WTC11 (cell line): ENCODE measurements around the gene ATF7. TPM values are rescaled to one million over a fixed set of nuclear protein-coding genes. Genes with fewer than 3 reads are reported as not detected.

Experiments
- ATAC-seq: fragments of 200-7000 bp; cut with Tn5 transposase; 2 replicates; pipeline ENCODE4 v1.10.0; 2021; ENCODE audit warnings: mild to moderate bottlenecking, moderate library complexity
- CTCF ChIA-PET: fragments of 300-600 bp; sonication (Branson Sonifier 250); formaldehyde crosslinking; loops from one replicate; lab custom pipeline; 2021; ENCODE audit warnings: antibody characterized with exemption; lab: Charles Lee
- POLR2A ChIA-PET: fragments of 350-600 bp; sonication (Branson Sonifier 250); formaldehyde crosslinking; loops from one replicate; lab custom pipeline; 2021; ENCODE audit warnings: antibody characterized with exemption; lab: Charles Lee
- DNase-seq: peaks from one replicate; pipeline ENCODE4 v3.0.0; 2021; ENCODE audit warnings: low spot score
- H3K27ac Mint-ChIP-seq: 2 replicates; pipeline ENCODE4 v1.8.0; 2021; ENCODE audit warnings: mixed read lengths
- H3K27me3 Mint-ChIP-seq: 2 replicates; pipeline ENCODE4 v1.8.0; 2021; ENCODE audit warnings: low read depth, mild to moderate bottlenecking, moderate library complexity, mixed read lengths
- H3K36me3 Mint-ChIP-seq: 2 replicates; pipeline ENCODE4 v1.8.0; 2021; ENCODE audit warnings: mixed read lengths
- H3K4me1 Mint-ChIP-seq: 2 replicates; pipeline ENCODE4 v1.8.0; 2022; ENCODE audit warnings: mixed read lengths
- H3K4me3 Mint-ChIP-seq: 2 replicates; pipeline ENCODE4 v1.8.0; 2021; ENCODE audit warnings: mild to moderate bottlenecking, moderate library complexity, mixed read lengths
- H3K9me3 Mint-ChIP-seq: 2 replicates; pipeline ENCODE4 v1.8.0; 2021; ENCODE audit warnings: mixed read lengths
- CREB1 ChIP-seq: sonication (generic); formaldehyde crosslinking; IDR thresholded peaks from 2 replicates; pipeline ENCODE4 v1.8.0; 2023; ENCODE audit warnings: mild to moderate bottlenecking, missing genetic modification reagents
- CREM ChIP-seq: sonication (generic); formaldehyde crosslinking; IDR thresholded peaks from 2 replicates; pipeline ENCODE4 v1.8.1; 2022; ENCODE audit warnings: mild to moderate bottlenecking, missing genetic modification reagents, moderate library complexity
- ESRRA ChIP-seq: sonication (generic); formaldehyde crosslinking; IDR thresholded peaks from 2 replicates; pipeline ENCODE4 v1.8.1; 2022; ENCODE audit warnings: mild to moderate bottlenecking, missing genetic modification reagents, borderline replicate concordance
- FOXP1 ChIP-seq: sonication (generic); formaldehyde crosslinking; IDR thresholded peaks from 2 replicates; pipeline ENCODE4 v1.8.0; 2022; ENCODE audit warnings: missing genetic modification reagents, mild to moderate bottlenecking, moderate library complexity, borderline replicate concordance
- JUN ChIP-seq: sonication (generic); formaldehyde crosslinking; IDR thresholded peaks from 2 replicates; pipeline ENCODE4 v1.8.0; 2023; ENCODE audit warnings: mild to moderate bottlenecking, missing genetic modification reagents
- NFATC4 ChIP-seq: fragments of 250-450 bp; sonication (Bioruptor Pico); IDR thresholded peaks from 2 replicates; pipeline ENCODE4 v1.9.0; 2021; ENCODE audit warnings: mild to moderate bottlenecking
- PRRX2 ChIP-seq: fragments of 250-450 bp; sonication (Bioruptor Pico); IDR thresholded peaks from 2 replicates; pipeline ENCODE4 v1.8.0; 2021; ENCODE audit warnings: mild to moderate bottlenecking
- RORB ChIP-seq: fragments of 250-450 bp; sonication (Bioruptor Pico); IDR thresholded peaks from 2 replicates; pipeline ENCODE4 v1.9.0; 2021; ENCODE audit warnings: mild to moderate bottlenecking
- SMAD3 ChIP-seq: sonication (generic); formaldehyde crosslinking; IDR thresholded peaks from 2 replicates; pipeline ENCODE4 v1.8.0; 2022; ENCODE audit warnings: missing genetic modification reagents, mild to moderate bottlenecking, borderline replicate concordance
- SOX15 ChIP-seq: fragments of 250-450 bp; sonication (Bioruptor Pico); IDR thresholded peaks from 2 replicates; pipeline ENCODE4 v1.9.0; 2021; ENCODE audit warnings: mild to moderate bottlenecking
- TEAD4 ChIP-seq: sonication (generic); formaldehyde crosslinking; IDR thresholded peaks from 2 replicates; pipeline ENCODE4 v1.8.0; 2022; ENCODE audit warnings: mild to moderate bottlenecking, missing genetic modification reagents
- ZNF138 ChIP-seq: sonication (generic); formaldehyde crosslinking; conservative IDR thresholded peaks from 2 replicates; pipeline ENCODE4 v1.8.1; 2022; ENCODE audit warnings: mild to moderate bottlenecking, moderate library complexity, missing genetic modification reagents
- ZNF671 ChIP-seq: fragments of 250-450 bp; sonication (Bioruptor Pico); IDR thresholded peaks from 2 replicates; pipeline ENCODE4 v1.8.0; 2021; ENCODE audit warnings: mild to moderate bottlenecking
- total RNA-seq: library from RNA; stranded (reverse); gene quantifications from 3 replicates; pipeline ENCODE4 v1.2.3, GENCODE V29; 2021
- TF ChIP-seq, protein P1 (sequence below): sonication (generic); formaldehyde crosslinking; IDR thresholded peaks from 2 replicates; pipeline ENCODE4 v1.8.0; 2023; ENCODE audit warnings: missing genetic modification reagents
- TF ChIP-seq, protein P2 (sequence below): fragments of 250-450 bp; sonication (Bioruptor Pico); IDR thresholded peaks from 2 replicates; pipeline ENCODE4 v1.9.0; 2021; ENCODE audit warnings: mild to moderate bottlenecking
- TF ChIP-seq, protein P3 (sequence below): sonication (generic); formaldehyde crosslinking; IDR thresholded peaks from 2 replicates; pipeline ENCODE4 v1.8.0; 2022; ENCODE audit warnings: mild to moderate bottlenecking, missing genetic modification reagents
- TF ChIP-seq, protein P4 (sequence below): sonication (generic); formaldehyde crosslinking; IDR thresholded peaks from 2 replicates; pipeline ENCODE4 v1.8.1; 2023; ENCODE audit warnings: mild to moderate bottlenecking, missing genetic modification reagents, moderate library complexity
- TF ChIP-seq, protein P5 (sequence below): sonication (generic); formaldehyde crosslinking; IDR thresholded peaks from 2 replicates; pipeline ENCODE4 v1.8.1; 2022; ENCODE audit warnings: low read depth, missing genetic modification reagents, borderline replicate concordance
- TF ChIP-seq, protein P6 (sequence below): sonication (generic); formaldehyde crosslinking; IDR thresholded peaks from 2 replicates; pipeline ENCODE4 v1.8.0; 2022; ENCODE audit warnings: mild to moderate bottlenecking, missing genetic modification reagents

The ATF7 gene
- total RNA-seq, 1 experiment from 2014 or later = 16.3 TPM

DNA sequence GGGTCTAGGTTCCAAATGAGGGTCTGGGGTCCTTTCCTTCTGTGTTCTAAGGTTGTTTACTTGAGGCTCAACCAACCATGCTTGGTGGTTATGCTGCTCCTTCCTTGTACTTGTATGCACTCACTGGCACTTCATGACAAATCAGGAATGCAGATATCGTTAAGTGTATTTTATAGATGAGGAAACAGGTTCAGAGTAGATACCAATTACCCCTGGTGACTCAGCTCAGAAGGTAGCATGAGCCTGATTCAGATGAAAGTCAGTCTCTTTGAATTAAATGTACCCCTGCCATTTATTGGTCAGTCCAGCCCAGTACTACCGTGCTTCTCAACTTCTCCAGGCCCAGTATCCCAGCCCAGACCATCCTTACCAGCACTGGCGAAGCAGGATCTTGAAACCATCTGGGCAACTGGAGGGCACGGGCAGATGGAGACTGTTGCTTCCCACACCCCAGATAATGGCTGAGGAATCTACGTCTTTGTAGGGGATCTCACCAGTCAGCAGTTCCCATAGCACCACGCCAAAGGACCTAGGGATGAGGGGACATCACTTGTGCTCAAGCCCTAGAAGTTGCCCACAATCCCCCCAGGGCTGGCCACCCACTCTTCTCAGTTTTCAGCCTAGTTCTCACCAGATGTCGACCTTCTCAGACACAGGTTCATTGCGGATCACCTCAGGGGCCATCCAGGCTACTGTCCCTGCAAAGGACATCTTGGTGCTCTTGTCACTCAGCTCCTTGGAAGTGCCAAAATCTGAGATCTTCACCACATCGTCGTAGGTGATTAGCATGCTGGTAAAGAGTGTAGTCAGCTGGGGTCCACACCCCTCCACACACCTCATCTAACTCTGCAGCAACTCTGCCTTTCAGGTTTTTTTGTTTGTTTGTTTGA is 141.3 kb downstream of the ATF7 start:
- H3K4me1 Mint-ChIP-seq = peaks cover 9% of the 10 kb centered on the region
- H3K27me3 Mint-ChIP-seq = no peaks in the 10 kb centered on the region
- H3K4me3 Mint-ChIP-seq = no peak overlapping the region
- no peaks in the 10 kb centered on the region for H3K9me3 Mint-ChIP-seq
- DNase-seq (no peak), ATAC-seq (no peak)
- H3K36me3 Mint-ChIP-seq = peaks cover 36% of the 10 kb centered on the region
- POLR2A ChIA-PET = interaction anchor here (1.0 kb wide), 1 partner anchor 23 kb away, joined by 3 read pairs; no protein-coding TSS in a partner anchor
- CTCF ChIA-PET = no interaction called here
- TF ChIP-seq FOXP1 (CRISPR knock-in tag) (no peak), PRRX2 (CRISPR knock-in tag) (no peak), CREB1 (CRISPR knock-in tag) (no peak), ESRRA (CRISPR knock-in tag) (no peak), SOX15 (CRISPR knock-in tag) (no peak)
- TF ChIP-seq, protein P1, sequence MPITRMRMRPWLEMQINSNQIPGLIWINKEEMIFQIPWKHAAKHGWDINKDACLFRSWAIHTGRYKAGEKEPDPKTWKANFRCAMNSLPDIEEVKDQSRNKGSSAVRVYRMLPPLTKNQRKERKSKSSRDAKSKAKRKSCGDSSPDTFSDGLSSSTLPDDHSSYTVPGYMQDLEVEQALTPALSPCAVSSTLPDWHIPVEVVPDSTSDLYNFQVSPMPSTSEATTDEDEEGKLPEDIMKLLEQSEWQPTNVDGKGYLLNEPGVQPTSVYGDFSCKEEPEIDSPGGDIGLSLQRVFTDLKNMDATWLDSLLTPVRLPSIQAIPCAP (CRISPR knock-in tag) = no peak
- TF ChIP-seq, protein P2, sequence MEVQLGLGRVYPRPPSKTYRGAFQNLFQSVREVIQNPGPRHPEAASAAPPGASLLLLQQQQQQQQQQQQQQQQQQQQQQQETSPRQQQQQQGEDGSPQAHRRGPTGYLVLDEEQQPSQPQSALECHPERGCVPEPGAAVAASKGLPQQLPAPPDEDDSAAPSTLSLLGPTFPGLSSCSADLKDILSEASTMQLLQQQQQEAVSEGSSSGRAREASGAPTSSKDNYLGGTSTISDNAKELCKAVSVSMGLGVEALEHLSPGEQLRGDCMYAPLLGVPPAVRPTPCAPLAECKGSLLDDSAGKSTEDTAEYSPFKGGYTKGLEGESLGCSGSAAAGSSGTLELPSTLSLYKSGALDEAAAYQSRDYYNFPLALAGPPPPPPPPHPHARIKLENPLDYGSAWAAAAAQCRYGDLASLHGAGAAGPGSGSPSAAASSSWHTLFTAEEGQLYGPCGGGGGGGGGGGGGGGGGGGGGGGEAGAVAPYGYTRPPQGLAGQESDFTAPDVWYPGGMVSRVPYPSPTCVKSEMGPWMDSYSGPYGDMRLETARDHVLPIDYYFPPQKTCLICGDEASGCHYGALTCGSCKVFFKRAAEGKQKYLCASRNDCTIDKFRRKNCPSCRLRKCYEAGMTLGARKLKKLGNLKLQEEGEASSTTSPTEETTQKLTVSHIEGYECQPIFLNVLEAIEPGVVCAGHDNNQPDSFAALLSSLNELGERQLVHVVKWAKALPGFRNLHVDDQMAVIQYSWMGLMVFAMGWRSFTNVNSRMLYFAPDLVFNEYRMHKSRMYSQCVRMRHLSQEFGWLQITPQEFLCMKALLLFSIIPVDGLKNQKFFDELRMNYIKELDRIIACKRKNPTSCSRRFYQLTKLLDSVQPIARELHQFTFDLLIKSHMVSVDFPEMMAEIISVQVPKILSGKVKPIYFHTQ (CRISPR knock-in tag) = no peak
- TF ChIP-seq, protein P3, sequence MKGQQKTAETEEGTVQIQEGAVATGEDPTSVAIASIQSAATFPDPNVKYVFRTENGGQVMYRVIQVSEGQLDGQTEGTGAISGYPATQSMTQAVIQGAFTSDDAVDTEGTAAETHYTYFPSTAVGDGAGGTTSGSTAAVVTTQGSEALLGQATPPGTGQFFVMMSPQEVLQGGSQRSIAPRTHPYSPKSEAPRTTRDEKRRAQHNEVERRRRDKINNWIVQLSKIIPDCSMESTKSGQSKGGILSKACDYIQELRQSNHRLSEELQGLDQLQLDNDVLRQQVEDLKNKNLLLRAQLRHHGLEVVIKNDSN (CRISPR knock-in tag) = no peak
- no peak overlapping the region for H3K27ac Mint-ChIP-seq

DNA sequence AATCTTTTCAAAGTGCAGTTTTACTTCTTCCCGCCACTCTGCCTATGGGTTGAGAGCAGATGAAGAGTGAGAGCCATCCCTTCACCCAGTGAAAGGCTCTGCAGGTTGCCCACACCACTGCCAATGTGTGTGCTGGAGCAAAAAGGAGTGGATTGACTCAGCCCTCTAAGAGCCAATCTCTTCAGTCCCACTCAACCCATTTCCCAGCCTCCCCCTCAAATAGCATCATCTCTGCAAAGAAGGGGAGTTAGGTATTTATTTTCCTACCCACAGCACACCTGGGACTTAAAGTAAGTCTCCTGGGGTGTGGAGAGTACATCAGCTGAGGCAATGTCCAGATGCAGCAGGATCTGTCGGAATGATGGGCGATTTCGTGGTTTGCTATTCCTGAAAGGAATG is 142.2 kb downstream of the ATF7 start:
- peaks cover 15% of the 10 kb centered on the region for H3K4me1 Mint-ChIP-seq
- peaks cover 46% of the 10 kb centered on the region for H3K36me3 Mint-ChIP-seq
- no peak for DNase-seq
- CTCF ChIA-PET = interaction anchor here (1.7 to 8.1 kb wide), 6 partner anchors 9 to 163 kb away, joined by 4 to 99 read pairs (median 31); partner anchors contain the start of genes AAAS, MAP3K12, NPFF and TARBP2
- TF ChIP-seq RORB (CRISPR knock-in tag) (no peak), ZNF671 (CRISPR knock-in tag) (0 out of 2 replicates have a peak, but pooled peaks have one; percentile 27)
- TF ChIP-seq, all 79 proteins: peak for 1
- POLR2A ChIA-PET = interaction anchor here (0.7 to 2.4 kb wide), 3 partner anchors 15 to 63 kb away, joined by 4 to 17 read pairs (median 5); partner anchors contain the start of genes MAP3K12 and TARBP2
- H3K4me3 Mint-ChIP-seq = no peak overlapping the region
- no peak for ATAC-seq
- H3K27ac Mint-ChIP-seq = no peak overlapping the region
- no peaks in the 10 kb centered on the region for H3K9me3 Mint-ChIP-seq
- H3K27me3 Mint-ChIP-seq = no peaks in the 10 kb centered on the region

DNA sequence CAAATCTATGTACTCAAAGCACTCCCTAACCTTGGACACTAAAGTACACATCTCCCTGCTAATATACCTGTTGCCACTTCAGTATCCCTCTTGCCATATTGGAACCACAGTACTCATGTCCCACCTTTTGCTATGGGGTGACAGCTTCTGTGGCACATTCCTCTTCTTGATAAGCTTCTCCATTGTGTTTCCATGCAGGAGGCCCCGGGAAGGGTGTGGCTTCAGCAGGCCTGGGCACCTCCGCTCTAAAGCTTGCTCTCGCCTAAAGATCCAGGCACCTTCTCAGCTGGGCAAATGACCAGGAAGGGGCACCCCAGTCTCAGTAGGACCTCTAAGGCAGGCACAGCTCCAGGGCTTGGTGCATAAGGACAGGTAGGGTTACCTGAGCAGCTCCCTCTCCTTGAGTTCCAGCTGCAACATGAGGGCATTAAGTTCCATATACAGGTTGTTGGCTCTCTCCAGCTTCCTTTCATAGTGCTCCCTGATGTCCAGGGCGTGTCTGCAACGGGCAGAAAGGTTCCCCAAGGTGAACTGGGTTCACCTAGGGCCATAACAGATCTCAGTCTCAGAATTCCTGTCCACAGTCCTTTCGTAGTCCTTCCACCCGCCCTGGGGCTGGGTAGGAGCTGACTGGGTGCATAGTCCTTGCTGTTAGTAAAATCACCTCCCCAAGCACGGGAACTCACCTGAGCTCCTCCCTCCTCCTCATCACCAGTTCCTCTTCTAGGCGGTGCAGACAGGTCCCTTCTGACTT is 142.8 kb downstream of the ATF7 start:
- no peaks in the 10 kb centered on the region for H3K27me3 Mint-ChIP-seq
- H3K27ac Mint-ChIP-seq = peak overlapping the region; percentile 74; the same call in 1 of the 2 replicates
- POLR2A ChIA-PET = interaction anchor here (0.7 to 2.7 kb wide), 4 partner anchors 9 to 62 kb away, joined by 4 to 23 read pairs (median 11); partner anchors contain the start of genes MAP3K12 and TARBP2
- no peaks in the 10 kb centered on the region for H3K9me3 Mint-ChIP-seq
- no peak for DNase-seq
- CTCF ChIA-PET = interaction anchor here (1.7 to 8.1 kb wide), 7 partner anchors 10 to 162 kb away, joined by 4 to 99 read pairs (median 23); partner anchors contain the start of genes AAAS, MAP3K12, NPFF and TARBP2
- H3K36me3 Mint-ChIP-seq = peaks cover 50% of the 10 kb centered on the region
- peak; percentile 7 for ATAC-seq
- no peak for TF ChIP-seq TEAD4 (CRISPR knock-in tag)
- TF ChIP-seq ZNF138 = no peak
- TF ChIP-seq ZNF671 (CRISPR knock-in tag) = peak; percentile 36; the same call in 1 of the 2 replicates
- TF ChIP-seq, protein P3 (CRISPR knock-in tag) = peak; percentile 23; the same call in 1 of the 2 replicates
- TF ChIP-seq PRRX2 (CRISPR knock-in tag) = 0 out of 2 replicates have a peak, but pooled peaks have one; percentile 46
- TF ChIP-seq, protein P4, sequence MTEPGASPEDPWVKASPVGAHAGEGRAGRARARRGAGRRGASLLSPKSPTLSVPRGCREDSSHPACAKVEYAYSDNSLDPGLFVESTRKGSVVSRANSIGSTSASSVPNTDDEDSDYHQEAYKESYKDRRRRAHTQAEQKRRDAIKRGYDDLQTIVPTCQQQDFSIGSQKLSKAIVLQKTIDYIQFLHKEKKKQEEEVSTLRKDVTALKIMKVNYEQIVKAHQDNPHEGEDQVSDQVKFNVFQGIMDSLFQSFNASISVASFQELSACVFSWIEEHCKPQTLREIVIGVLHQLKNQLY (CRISPR knock-in tag) = 0 out of 2 replicates have a peak, but pooled peaks have one; percentile 22
- TF ChIP-seq NFATC4 (CRISPR knock-in tag) = peak; percentile 17; the same call in 1 of the 2 replicates
- TF ChIP-seq, protein P5, sequence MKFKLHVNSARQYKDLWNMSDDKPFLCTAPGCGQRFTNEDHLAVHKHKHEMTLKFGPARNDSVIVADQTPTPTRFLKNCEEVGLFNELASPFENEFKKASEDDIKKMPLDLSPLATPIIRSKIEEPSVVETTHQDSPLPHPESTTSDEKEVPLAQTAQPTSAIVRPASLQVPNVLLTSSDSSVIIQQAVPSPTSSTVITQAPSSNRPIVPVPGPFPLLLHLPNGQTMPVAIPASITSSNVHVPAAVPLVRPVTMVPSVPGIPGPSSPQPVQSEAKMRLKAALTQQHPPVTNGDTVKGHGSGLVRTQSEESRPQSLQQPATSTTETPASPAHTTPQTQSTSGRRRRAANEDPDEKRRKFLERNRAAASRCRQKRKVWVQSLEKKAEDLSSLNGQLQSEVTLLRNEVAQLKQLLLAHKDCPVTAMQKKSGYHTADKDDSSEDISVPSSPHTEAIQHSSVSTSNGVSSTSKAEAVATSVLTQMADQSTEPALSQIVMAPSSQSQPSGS (CRISPR knock-in tag) = no peak
- 0 out of 2 replicates have a peak, but pooled peaks have one; percentile 32 for TF ChIP-seq SMAD3 (CRISPR knock-in tag)
- TF ChIP-seq JUN (CRISPR knock-in tag) = 0 out of 2 replicates have a peak, but pooled peaks have one; percentile 46
- TF ChIP-seq CREM (CRISPR knock-in tag) = 0 out of 2 replicates have a peak, but pooled peaks have one; percentile 11
- TF ChIP-seq, protein P6, sequence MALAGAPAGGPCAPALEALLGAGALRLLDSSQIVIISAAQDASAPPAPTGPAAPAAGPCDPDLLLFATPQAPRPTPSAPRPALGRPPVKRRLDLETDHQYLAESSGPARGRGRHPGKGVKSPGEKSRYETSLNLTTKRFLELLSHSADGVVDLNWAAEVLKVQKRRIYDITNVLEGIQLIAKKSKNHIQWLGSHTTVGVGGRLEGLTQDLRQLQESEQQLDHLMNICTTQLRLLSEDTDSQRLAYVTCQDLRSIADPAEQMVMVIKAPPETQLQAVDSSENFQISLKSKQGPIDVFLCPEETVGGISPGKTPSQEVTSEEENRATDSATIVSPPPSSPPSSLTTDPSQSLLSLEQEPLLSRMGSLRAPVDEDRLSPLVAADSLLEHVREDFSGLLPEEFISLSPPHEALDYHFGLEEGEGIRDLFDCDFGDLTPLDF (CRISPR knock-in tag) = no peak
- peaks cover 15% of the 10 kb centered on the region for H3K4me1 Mint-ChIP-seq
- no peak overlapping the region for H3K4me3 Mint-ChIP-seq
